Measurements from ENCODE around the gene TGM6. TPM values are rescaled to one million over a fixed set of nuclear protein-coding genes. Genes with fewer than 3 reads are reported as not detected.
A peak's percentile ranks its signal among the peaks of the same experiment; 100 is the strongest.

Gene TGM6
- total RNA-seq, 2 experiments from 2014 or later: not detected

GRCh38 chr20:2385496-2385895 is 4.8 kb downstream of the TGM6 start:
- no peak for ATAC-seq
- intact Hi-C loops (cut with DNase I, micrococcal nuclease): loop anchor here in 1 of 2 experiments (5.0 kb wide), 1 partner anchor 67 kb away; no protein-coding TSS in a partner anchor
- POLR2A ChIA-PET: no interaction called here
- CTCF ChIA-PET: interaction anchor here (0.7 to 2.1 kb wide), 4 partner anchors 14 to 71 kb away, joined by 3 to 13 read pairs (median 3); no protein-coding TSS in a partner anchor
- no peak for DNase-seq
- Mint-ChIP-seq H3K9me3 (ENCODE audit: low read depth) (peaks cover 9% of the 10 kb centered on the region), H3K27ac (no peak overlapping the region), H3K4me3 (no peak overlapping the region), H3K4me1 (peaks cover 4% of the 10 kb centered on the region), H3K36me3 (ENCODE audit: low read depth) (no peaks in the 10 kb centered on the region), H3K27me3 (peaks cover 11% of the 10 kb centered on the region)

GRCh38 chr20:2386516-2387179 is 5.9 kb downstream of the TGM6 start:
- ChIA-PET CTCF (interaction anchor here (0.6 to 3.2 kb wide), 22 partner anchors 9 to 214 kb away, joined by 3 to 29 read pairs (median 4); no protein-coding TSS in a partner anchor), POLR2A (interaction anchor here (0.5 to 1.4 kb wide), 6 partner anchors 9 to 1381 kb away, joined by 3 to 5 read pairs (median 4); no protein-coding TSS in a partner anchor)
- DNase-seq (no peak), ATAC-seq (peak; percentile 44)
- peaks cover 10% of the 10 kb centered on the region for H3K27me3 Mint-ChIP-seq
- peaks cover 3% of the 10 kb centered on the region for H3K4me1 Mint-ChIP-seq
- intact Hi-C loops (cut with DNase I, micrococcal nuclease): loop anchor here (1.0 to 5.0 kb wide), 2 partner anchors 66 kb away; no protein-coding TSS in a partner anchor
- no peak overlapping the region for H3K4me3 Mint-ChIP-seq
- H3K27ac Mint-ChIP-seq: no peak overlapping the region
- no peaks in the 10 kb centered on the region for H3K36me3 Mint-ChIP-seq (ENCODE audit: low read depth)
- peaks cover 9% of the 10 kb centered on the region for H3K9me3 Mint-ChIP-seq (ENCODE audit: low read depth)

GRCh38 chr20:2387180-2387577 is 6.5 kb downstream of the TGM6 start:
- ChIA-PET POLR2A (interaction anchor here (0.5 to 1.4 kb wide), 5 partner anchors 9 to 1381 kb away, joined by 3 to 5 read pairs (median 4); no protein-coding TSS in a partner anchor), CTCF (interaction anchor here (0.6 to 3.2 kb wide), 26 partner anchors 8 to 497 kb away, joined by 3 to 29 read pairs (median 3); no protein-coding TSS in a partner anchor)
- intact Hi-C loops (cut with DNase I, micrococcal nuclease): loop anchor here (1.0 to 5.0 kb wide), 2 partner anchors 65 kb away; no protein-coding TSS in a partner anchor
- H3K27me3 Mint-ChIP-seq: peaks cover 10% of the 10 kb centered on the region
- H3K9me3 Mint-ChIP-seq (ENCODE audit: low read depth): peaks cover 9% of the 10 kb centered on the region
- DNase-seq (peak; percentile 82), ATAC-seq (peak; percentile 90)
- no peak overlapping the region for H3K27ac Mint-ChIP-seq
- peaks cover 3% of the 10 kb centered on the region for H3K4me1 Mint-ChIP-seq
- H3K4me3 Mint-ChIP-seq: no peak overlapping the region
- no peaks in the 10 kb centered on the region for H3K36me3 Mint-ChIP-seq (ENCODE audit: low read depth)

DNA sequence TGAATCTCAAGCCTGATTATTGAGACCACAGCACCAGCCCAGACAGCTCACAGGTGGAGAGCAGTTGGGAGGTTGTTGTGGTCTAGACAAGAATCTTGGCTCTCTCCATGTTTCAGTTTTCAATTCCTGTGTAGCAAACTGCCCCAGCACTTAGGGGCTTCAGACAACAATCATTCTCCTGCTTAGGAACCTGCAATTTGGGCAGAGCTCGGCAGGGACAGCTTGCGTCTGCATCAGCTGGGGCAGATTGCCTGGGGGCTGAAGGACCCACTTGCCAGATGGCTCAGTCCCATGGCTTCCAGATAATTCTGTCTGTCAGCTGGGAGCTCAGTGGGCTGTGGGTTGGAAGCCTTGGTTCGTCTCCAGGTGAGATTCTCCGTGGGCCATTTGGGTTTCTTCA is 6.9 kb downstream of the TGM6 start:
- Mint-ChIP-seq H3K27me3 (peaks cover 10% of the 10 kb centered on the region), H3K4me1 (peaks cover 3% of the 10 kb centered on the region), H3K4me3 (no peak overlapping the region), H3K27ac (no peak overlapping the region), H3K9me3 (ENCODE audit: low read depth) (peaks cover 9% of the 10 kb centered on the region), H3K36me3 (ENCODE audit: low read depth) (no peaks in the 10 kb centered on the region)
- intact Hi-C loops (cut with DNase I, micrococcal nuclease): loop anchor here (1.0 to 5.0 kb wide), 2 partner anchors 65 kb away; no protein-coding TSS in a partner anchor
- ChIA-PET POLR2A (interaction anchor here (0.7 to 1.4 kb wide), 4 partner anchors 10 to 1380 kb away, joined by 3 to 5 read pairs (median 4); no protein-coding TSS in a partner anchor), CTCF (interaction anchor here (0.6 to 3.2 kb wide), 21 partner anchors 9 to 498 kb away, joined by 3 to 29 read pairs (median 3); no protein-coding TSS in a partner anchor)
- DNase-seq (no peak), ATAC-seq (no peak)

DNA sequence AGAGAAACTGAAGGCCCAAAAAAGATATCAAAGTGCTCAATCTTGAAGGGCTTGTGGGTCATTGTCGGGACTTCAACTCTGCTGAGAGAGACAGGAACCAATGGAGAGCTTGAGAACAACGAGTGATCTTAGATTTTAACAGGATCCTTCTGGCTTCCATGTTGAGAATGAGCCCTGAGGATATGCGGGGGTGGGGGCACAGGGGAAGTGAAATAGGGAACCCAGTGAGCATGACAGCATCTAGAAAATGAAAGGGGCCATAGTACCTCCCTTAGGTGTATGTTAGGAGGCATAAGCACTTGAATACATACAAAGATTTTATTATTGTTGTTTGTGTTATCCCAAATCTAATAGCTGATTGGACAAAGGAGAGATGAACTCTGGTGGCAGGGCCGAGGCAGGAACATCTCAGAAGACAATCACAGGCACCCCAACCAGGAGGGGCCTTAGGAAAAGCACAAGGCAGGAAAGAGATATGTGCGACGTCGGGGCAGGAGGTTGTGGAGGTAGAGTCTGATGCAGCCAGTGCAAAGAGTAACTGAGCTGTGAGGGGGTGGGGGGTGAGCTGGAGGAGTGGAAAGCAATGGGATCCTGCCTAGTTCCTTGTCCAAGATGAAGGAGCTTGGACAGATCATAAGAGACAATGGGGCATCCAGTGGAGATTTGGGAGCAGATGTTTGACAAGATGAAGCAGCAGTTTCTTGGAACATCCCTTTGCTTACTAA is 10.4 kb downstream of the TGM6 start:
- Mint-ChIP-seq H3K4me3 (no peak overlapping the region), H3K27me3 (no peaks in the 10 kb centered on the region), H3K4me1 (peaks cover 3% of the 10 kb centered on the region), H3K9me3 (ENCODE audit: low read depth) (peaks cover 9% of the 10 kb centered on the region), H3K36me3 (ENCODE audit: low read depth) (no peaks in the 10 kb centered on the region), H3K27ac (no peak overlapping the region)
- ChIA-PET POLR2A (no interaction called here), CTCF (interaction anchor here (0.6 to 1.2 kb wide), 3 partner anchors 12 to 97 kb away, joined by 3 read pairs; no protein-coding TSS in a partner anchor)
- ATAC-seq (no peak), DNase-seq (no peak)
- intact Hi-C loops (cut with DNase I, micrococcal nuclease): no loop called here

DNA sequence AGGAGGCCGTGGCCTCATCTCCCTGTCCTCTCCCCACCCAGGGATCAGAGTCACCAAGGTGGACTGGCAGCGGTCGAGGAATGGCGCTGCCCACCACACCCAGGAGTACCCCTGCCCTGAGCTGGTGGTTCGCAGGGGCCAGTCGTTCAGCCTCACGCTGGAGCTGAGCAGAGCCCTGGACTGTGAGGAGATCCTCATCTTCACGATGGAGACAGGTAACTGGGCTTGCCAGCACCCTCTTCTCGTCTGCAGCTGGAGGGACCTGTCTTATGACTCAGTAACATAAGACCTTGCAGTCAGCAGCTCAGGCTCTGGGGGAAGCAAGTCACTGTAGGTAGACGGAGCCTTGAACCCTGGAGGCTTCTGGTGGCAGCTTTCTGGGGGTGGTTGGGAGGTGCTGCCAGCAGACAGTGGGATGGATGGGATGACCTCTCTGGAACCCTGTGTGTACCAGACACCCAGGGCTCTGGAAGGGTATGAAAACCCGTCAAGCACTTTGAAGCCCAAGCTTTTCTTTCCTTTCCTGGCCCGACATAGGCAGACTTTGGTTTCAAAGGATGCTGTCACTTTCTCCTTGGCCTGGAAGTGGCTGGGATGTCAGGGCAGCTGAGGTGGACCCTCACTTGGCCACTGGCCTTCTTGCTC is 13.8 kb downstream of the TGM6 start:
- CTCF ChIA-PET: interaction anchor here (0.6 to 0.7 kb wide), 2 partner anchors 362 to 943 kb away, joined by 3 read pairs; no protein-coding TSS in a partner anchor
- POLR2A ChIA-PET: no interaction called here

DNA sequence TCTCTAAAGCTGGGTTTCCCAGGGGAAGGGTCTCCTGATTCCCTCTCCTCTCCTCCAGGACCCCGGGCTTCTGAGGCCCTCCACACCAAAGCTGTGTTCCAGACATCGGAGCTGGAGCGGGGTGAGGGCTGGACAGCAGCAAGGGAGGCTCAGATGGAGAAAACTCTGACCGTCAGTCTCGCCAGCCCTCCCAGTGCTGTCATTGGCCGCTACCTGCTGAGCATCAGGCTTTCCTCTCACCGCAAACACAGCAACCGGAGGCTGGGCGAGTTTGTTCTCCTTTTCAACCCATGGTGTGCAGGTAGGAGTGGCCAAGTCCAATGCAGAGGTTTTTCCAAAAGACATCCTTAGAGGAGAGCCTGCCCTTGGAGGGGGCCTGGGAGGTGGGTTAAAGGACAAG is 14.4 kb downstream of the TGM6 start:
- no peak for ATAC-seq
- intact Hi-C loops (cut with DNase I, micrococcal nuclease): loop anchor here in 1 of 2 experiments (5.0 kb wide), 1 partner anchor 1077 kb away; the partner anchor contains the start of gene ATRN
- Mint-ChIP-seq H3K9me3 (ENCODE audit: low read depth) (peaks cover 2% of the 10 kb centered on the region), H3K27ac (no peak overlapping the region), H3K27me3 (no peaks in the 10 kb centered on the region), H3K36me3 (ENCODE audit: low read depth) (no peaks in the 10 kb centered on the region), H3K4me3 (no peak overlapping the region), H3K4me1 (no peaks in the 10 kb centered on the region)
- DNase-seq: no peak
- ChIA-PET POLR2A (no interaction called here), CTCF (interaction anchor here (0.6 to 0.7 kb wide), 2 partner anchors 8 to 85 kb away, joined by 3 to 4 read pairs; no protein-coding TSS in a partner anchor)

More for the DNA sequence above, 13.8 kb downstream of the TGM6 start:
- Mint-ChIP-seq H3K4me1 (no peaks in the 10 kb centered on the region), H3K4me3 (no peak overlapping the region), H3K27me3 (no peaks in the 10 kb centered on the region), H3K27ac (no peak overlapping the region), H3K9me3 (ENCODE audit: low read depth) (peaks cover 4% of the 10 kb centered on the region), H3K36me3 (ENCODE audit: low read depth) (no peaks in the 10 kb centered on the region)
- ATAC-seq (no peak), DNase-seq (no peak)
- intact Hi-C loops (cut with DNase I, micrococcal nuclease): loop anchor here in 1 of 2 experiments (5.0 kb wide), 1 partner anchor 1078 kb away; the partner anchor contains the start of gene ATRN

GRCh38 chr20:2396241-2396814 is 15.6 kb downstream of the TGM6 start:
- ATAC-seq: no peak
- Mint-ChIP-seq H3K4me3 (no peak overlapping the region), H3K36me3 (ENCODE audit: low read depth) (no peaks in the 10 kb centered on the region), H3K27ac (no peak overlapping the region), H3K9me3 (ENCODE audit: low read depth) (peaks cover 2% of the 10 kb centered on the region), H3K27me3 (no peaks in the 10 kb centered on the region), H3K4me1 (no peaks in the 10 kb centered on the region)
- DNase-seq: no peak
- CTCF ChIA-PET: no interaction called here
- intact Hi-C loops (cut with DNase I, micrococcal nuclease): loop anchor here in 1 of 2 experiments (5.0 kb wide), 1 partner anchor 1076 kb away; the partner anchor contains the start of gene ATRN
- POLR2A ChIA-PET: no interaction called here

DNA sequence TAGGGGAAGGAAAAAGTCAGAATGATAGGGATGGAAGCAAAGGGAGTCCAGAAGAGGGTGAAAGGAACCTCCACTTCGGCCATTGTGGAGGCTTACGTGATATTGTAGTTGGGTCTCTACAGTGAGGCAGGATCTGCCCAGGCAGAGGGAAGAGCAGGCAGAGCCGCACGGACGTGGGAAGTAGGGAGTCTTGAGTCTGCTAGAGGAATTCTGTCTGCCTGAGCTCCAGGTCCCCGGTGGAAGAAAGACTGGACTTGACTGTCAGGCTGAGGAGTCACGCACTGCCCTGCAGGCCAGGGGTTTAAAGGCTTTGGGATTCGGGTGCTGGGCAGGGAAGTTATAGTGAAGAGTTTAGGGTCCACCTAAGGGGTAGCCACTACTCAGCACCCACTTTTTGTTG is 16.4 kb downstream of the TGM6 start:
- Mint-ChIP-seq H3K4me1 (no peaks in the 10 kb centered on the region), H3K27ac (no peak overlapping the region), H3K9me3 (ENCODE audit: low read depth) (peaks cover 2% of the 10 kb centered on the region), H3K4me3 (no peak overlapping the region), H3K36me3 (ENCODE audit: low read depth) (no peaks in the 10 kb centered on the region), H3K27me3 (no peaks in the 10 kb centered on the region)
- intact Hi-C loops (cut with DNase I, micrococcal nuclease): loop anchor here in 1 of 2 experiments (5.0 kb wide), 1 partner anchor 1075 kb away; the partner anchor contains the start of gene ATRN
- ChIA-PET CTCF (interaction anchor here (1.0 kb wide), 1 partner anchor 9 kb away, joined by 3 read pairs; no protein-coding TSS in a partner anchor), POLR2A (no interaction called here)
- DNase-seq (no peak), ATAC-seq (no peak)

GRCh38 chr20:2397595-2398145 is 17.0 kb downstream of the TGM6 start:
- ChIA-PET CTCF (interaction anchor here (1.0 kb wide), 1 partner anchor 8 kb away, joined by 3 read pairs; no protein-coding TSS in a partner anchor), POLR2A (no interaction called here)
- intact Hi-C loops (cut with DNase I, micrococcal nuclease): loop anchor here in 1 of 2 experiments (5.0 kb wide), 1 partner anchor 1075 kb away; the partner anchor contains the start of gene ATRN
- no peak for DNase-seq
- no peak for ATAC-seq
- Mint-ChIP-seq H3K4me1 (no peaks in the 10 kb centered on the region), H3K9me3 (ENCODE audit: low read depth) (peaks cover 2% of the 10 kb centered on the region), H3K36me3 (ENCODE audit: low read depth) (no peaks in the 10 kb centered on the region), H3K27ac (no peak overlapping the region), H3K27me3 (no peaks in the 10 kb centered on the region), H3K4me3 (no peak overlapping the region)
